ENCODE results near the gene UCK2. TPM values are rescaled to one million over a fixed set of nuclear protein-coding genes. Genes with fewer than 3 reads are reported as not detected.

Gene UCK2
- total RNA-seq, 2 donors from 2014 or later, result 39.6 to 69.0 TPM

GRCh38 chr1:165834881-165835280 is 7.5 kb downstream of the UCK2 start:
- Histone ChIP-seq H3K36me3 (no peaks in the 10 kb centered on the region), H3K27ac (no peak overlapping the region), H3K4me3 (no peak overlapping the region), H3K27me3 (no peaks in the 10 kb centered on the region), H3K4me1 (no peaks in the 10 kb centered on the region), H3K9ac (ENCODE audit: low read depth in 2 of 2, low read length in 2 of 2) (no peak overlapping the region), H3K9me3 (no peaks in the 10 kb centered on the region)
- no peak for TF ChIP-seq CTCF (IDR thresholded peaks at IDR 0.05)
- no peak for DNase-seq
- intact Hi-C loops (cut with DNase I), result loop anchor here (5.0 kb wide), 1 partner anchor 77 kb away; no protein-coding TSS in a partner anchor

- Histone ChIP-seq H3K4me3 (no peak overlapping the region), H3K9ac (ENCODE audit: low read depth in 2 of 2, low read length in 2 of 2) (no peak overlapping the region), H3K27ac (no peak overlapping the region), H3K27me3 (no peaks in the 10 kb centered on the region), H3K36me3 (no peaks in the 10 kb centered on the region), H3K9me3 (no peaks in the 10 kb centered on the region), H3K4me1 (no peaks in the 10 kb centered on the region)
- intact Hi-C loops (cut with DNase I), result no loop called here
- no peak for DNase-seq
- TF ChIP-seq CTCF (IDR thresholded peaks at IDR 0.05), result no peak
These were observed 9.5 kb downstream of the UCK2 start for GRCh38 chr1:165836664-165837482.

GRCh38 chr1:165837838-165838364 is 10.5 kb downstream of the UCK2 start:
- no peak overlapping the region for H3K4me3 ChIP-seq
- no peak overlapping the region for H3K9ac ChIP-seq (ENCODE audit: low read depth in 2 of 2, low read length in 2 of 2)
- no peak overlapping the region for H3K27ac ChIP-seq
- no peaks in the 10 kb centered on the region for H3K27me3 ChIP-seq
- intact Hi-C loops (cut with DNase I), result no loop called here
- no peaks in the 10 kb centered on the region for H3K9me3 ChIP-seq
- no peaks in the 10 kb centered on the region for H3K4me1 ChIP-seq
- TF ChIP-seq CTCF (IDR thresholded peaks at IDR 0.05), result no peak
- no peak for DNase-seq
- no peaks in the 10 kb centered on the region for H3K36me3 ChIP-seq

GRCh38 chr1:165840423-165840822 is 13.0 kb downstream of the UCK2 start:
- Histone ChIP-seq H3K36me3 (no peaks in the 10 kb centered on the region), H3K4me1 (no peaks in the 10 kb centered on the region), H3K27me3 (no peaks in the 10 kb centered on the region), H3K9me3 (no peaks in the 10 kb centered on the region), H3K27ac (no peak overlapping the region), H3K4me3 (no peak overlapping the region), H3K9ac (ENCODE audit: low read depth in 2 of 2, low read length in 2 of 2) (no peak overlapping the region)
- intact Hi-C loops (cut with DNase I), result no loop called here
- no peak for DNase-seq
- no peak for TF ChIP-seq CTCF (IDR thresholded peaks at IDR 0.05)

- no peak for DNase-seq
- intact Hi-C loops (cut with DNase I), result no loop called here
- Histone ChIP-seq H3K36me3 (no peaks in the 10 kb centered on the region), H3K9me3 (no peaks in the 10 kb centered on the region), H3K27me3 (no peaks in the 10 kb centered on the region), H3K27ac (no peak overlapping the region), H3K4me3 (no peak overlapping the region), H3K4me1 (no peaks in the 10 kb centered on the region), H3K9ac (ENCODE audit: low read depth in 2 of 2, low read length in 2 of 2) (no peak overlapping the region)
- no peak for TF ChIP-seq CTCF (IDR thresholded peaks at IDR 0.05)
These were observed 14.2 kb downstream of the UCK2 start for GRCh38 chr1:165841582-165842017.
